RWPE2 (cell line): Measurements from ENCODE around the gene LRRC28.

Source experiments
- ATAC-seq: fragments of 200-7000 bp; cut with Tn5 transposase; 3 replicates; pipeline ENCODE4 v1.9.1; 2021; ENCODE audit warnings: low read depth
- DNase-seq: peaks from one replicate; pipeline ENCODE4 v3.0.0-alpha.2; 2020; ENCODE audit warnings: low spot score
- H3K27ac ChIP-seq: fragments of 450-650 bp; 2 replicates; pipeline ENCODE4 v1.5.1; 2017; ENCODE audit warnings: mild to moderate bottlenecking; ENCODE audit not compliant: poor library complexity, severe bottlenecking
- H3K27me3 ChIP-seq: fragments of 250-450 bp; sonication (Bioruptor Pico); 2 replicates; pipeline ENCODE4 v1.5.1; 2021; ENCODE audit warnings: mild to moderate bottlenecking, moderate library complexity; ENCODE audit not compliant: insufficient read depth, poor library complexity, severe bottlenecking
- H3K36me3 ChIP-seq: fragments of 250-450 bp; sonication (Bioruptor Pico); 2 replicates; pipeline ENCODE4 v1.5.1; 2020; ENCODE audit warnings: low read depth, mild to moderate bottlenecking, moderate library complexity
- H3K4me1 ChIP-seq: fragments of 250-450 bp; sonication (Bioruptor Pico); 2 replicates; pipeline ENCODE4 v1.5.1; 2021; ENCODE audit warnings: mild to moderate bottlenecking, moderate library complexity; ENCODE audit not compliant: insufficient read depth, poor library complexity, severe bottlenecking
- H3K4me3 ChIP-seq: fragments of 250-450 bp; sonication (Bioruptor Pico); 2 replicates; pipeline ENCODE4 v1.5.1; 2021; ENCODE audit warnings: mild to moderate bottlenecking, moderate library complexity; ENCODE audit not compliant: severe bottlenecking
- H3K9me3 ChIP-seq: fragments of 250-450 bp; sonication (Bioruptor Pico); 2 replicates; pipeline ENCODE4 v1.5.1; 2021; ENCODE audit warnings: mild to moderate bottlenecking, moderate library complexity; ENCODE audit not compliant: severe bottlenecking
- TF ChIP-seq, protein P1 (sequence below): fragments of 450-650 bp; IDR thresholded peaks from one replicate; pipeline ENCODE4 v1.5.1; 2017; ENCODE audit warnings: mild to moderate bottlenecking, moderate library complexity; ENCODE audit not compliant: poor library complexity, severe bottlenecking

LRRC28 gene

DNA sequence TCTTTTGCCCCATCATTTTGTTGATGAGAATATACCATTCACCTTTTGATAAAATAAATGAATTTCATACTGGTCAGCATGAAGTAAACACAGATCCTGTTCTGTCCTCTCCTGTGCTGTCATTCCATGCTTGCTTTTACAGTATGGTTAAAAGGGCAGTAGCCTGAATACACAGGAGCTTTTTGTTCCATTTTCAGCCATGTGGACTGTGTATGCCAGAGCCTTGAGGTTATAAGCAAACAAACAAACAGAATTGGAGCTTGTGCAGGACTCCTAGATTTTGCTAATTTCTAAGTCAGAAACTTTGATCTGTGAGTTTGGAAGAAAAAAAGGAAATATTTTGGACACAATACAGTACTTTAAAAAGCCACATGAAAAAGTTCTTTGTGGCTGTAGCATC, 91.9 kb downstream of the LRRC28 start:
- no peaks in the 10 kb centered on the region for H3K27me3 ChIP-seq
- no peak overlapping the region for H3K4me3 ChIP-seq
- no peak for ATAC-seq
- H3K9me3 ChIP-seq: no peaks in the 10 kb centered on the region
- TF ChIP-seq, protein P1, sequence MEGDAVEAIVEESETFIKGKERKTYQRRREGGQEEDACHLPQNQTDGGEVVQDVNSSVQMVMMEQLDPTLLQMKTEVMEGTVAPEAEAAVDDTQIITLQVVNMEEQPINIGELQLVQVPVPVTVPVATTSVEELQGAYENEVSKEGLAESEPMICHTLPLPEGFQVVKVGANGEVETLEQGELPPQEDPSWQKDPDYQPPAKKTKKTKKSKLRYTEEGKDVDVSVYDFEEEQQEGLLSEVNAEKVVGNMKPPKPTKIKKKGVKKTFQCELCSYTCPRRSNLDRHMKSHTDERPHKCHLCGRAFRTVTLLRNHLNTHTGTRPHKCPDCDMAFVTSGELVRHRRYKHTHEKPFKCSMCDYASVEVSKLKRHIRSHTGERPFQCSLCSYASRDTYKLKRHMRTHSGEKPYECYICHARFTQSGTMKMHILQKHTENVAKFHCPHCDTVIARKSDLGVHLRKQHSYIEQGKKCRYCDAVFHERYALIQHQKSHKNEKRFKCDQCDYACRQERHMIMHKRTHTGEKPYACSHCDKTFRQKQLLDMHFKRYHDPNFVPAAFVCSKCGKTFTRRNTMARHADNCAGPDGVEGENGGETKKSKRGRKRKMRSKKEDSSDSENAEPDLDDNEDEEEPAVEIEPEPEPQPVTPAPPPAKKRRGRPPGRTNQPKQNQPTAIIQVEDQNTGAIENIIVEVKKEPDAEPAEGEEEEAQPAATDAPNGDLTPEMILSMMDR: no peak
- no peak for DNase-seq
- H3K36me3 ChIP-seq: no peaks in the 10 kb centered on the region
- H3K4me1 ChIP-seq: peaks cover 12% of the 10 kb centered on the region
- no peak overlapping the region for H3K27ac ChIP-seq

GRCh38 chr15:99343881-99344551, 92.7 kb downstream of the LRRC28 start:
- H3K27me3 ChIP-seq: no peaks in the 10 kb centered on the region
- ATAC-seq: peak; percentile 43; the same call in 1 of the 3 replicates
- no peak for DNase-seq
- peaks cover 12% of the 10 kb centered on the region for H3K4me1 ChIP-seq
- H3K27ac ChIP-seq: no peak overlapping the region
- TF ChIP-seq, protein P1: peak; percentile 14
- H3K4me3 ChIP-seq: no peak overlapping the region
- no peaks in the 10 kb centered on the region for H3K36me3 ChIP-seq
- H3K9me3 ChIP-seq: no peaks in the 10 kb centered on the region

GRCh38 chr15:99344639-99345038, 93.4 kb downstream of the LRRC28 start:
- Histone ChIP-seq H3K27ac (no peak overlapping the region), H3K4me1 (peaks cover 12% of the 10 kb centered on the region), H3K4me3 (no peak overlapping the region), H3K9me3 (no peaks in the 10 kb centered on the region), H3K27me3 (no peaks in the 10 kb centered on the region), H3K36me3 (no peaks in the 10 kb centered on the region)
- TF ChIP-seq, protein P1: no peak
- DNase-seq (no peak), ATAC-seq (no peak)

DNA sequence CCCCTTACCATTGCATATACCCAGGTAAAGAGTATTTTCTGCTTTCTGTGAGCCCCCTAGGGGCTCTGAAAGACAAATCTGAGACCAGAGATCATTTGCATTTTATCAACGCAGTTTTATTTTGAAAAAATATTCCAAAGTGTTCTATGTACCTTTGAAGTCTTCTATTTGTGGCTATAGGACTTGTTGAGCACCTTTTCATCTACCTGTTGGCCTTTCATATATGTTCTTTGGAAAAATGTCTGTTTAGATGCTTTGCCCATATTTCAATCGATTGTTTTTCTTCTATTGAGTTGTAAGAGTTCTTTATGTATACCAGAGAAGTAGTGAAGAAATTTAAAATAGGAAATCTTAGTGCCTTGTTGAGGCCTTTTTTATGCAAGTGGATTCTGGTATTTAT, 94.0 kb downstream of the LRRC28 start:
- TF ChIP-seq, protein P1: no peak
- Histone ChIP-seq H3K36me3 (no peaks in the 10 kb centered on the region), H3K4me3 (no peak overlapping the region), H3K4me1 (peaks cover 12% of the 10 kb centered on the region), H3K27me3 (no peaks in the 10 kb centered on the region), H3K9me3 (no peaks in the 10 kb centered on the region), H3K27ac (no peak overlapping the region)
- DNase-seq (no peak), ATAC-seq (no peak)

GRCh38 chr15:99345832-99346462, 94.7 kb downstream of the LRRC28 start:
- TF ChIP-seq, protein P1: no peak
- Histone ChIP-seq H3K27me3 (no peaks in the 10 kb centered on the region), H3K36me3 (no peaks in the 10 kb centered on the region), H3K9me3 (no peaks in the 10 kb centered on the region), H3K4me1 (peaks cover 6% of the 10 kb centered on the region), H3K27ac (no peak overlapping the region), H3K4me3 (no peak overlapping the region)
- DNase-seq: no peak
- ATAC-seq: no peak
